Hair follicle dermal papilla cell (primary cell): ENCODE data around the gene HPN. TPM values are rescaled to one million over a fixed set of nuclear protein-coding genes. Genes with fewer than 3 reads are reported as not detected.

Experiments used
- total RNA-seq: library from RNA; depleted of rRNA; stranded (reverse); fragments of >200 nt; gene quantifications from 2 replicates; pipeline ENCODE4 v1.2.3, GENCODE V29; 2012

HPN gene
- total RNA-seq: not detected in 2 replicates

GRCh38 chr19:35041548-35042055, at the start of gene HPN:
Gene HPN, plus strand, starts transcription at chr19:35041721. Its CDS starts 786 bp downstream, at chr19:35042507.

GRCh38 chr19:34999498-35000337, 41.8 kb upstream of the HPN start, which contains the start of gene GRAMD1A:
Gene GRAMD1A, plus strand, starts transcription at chr19:35000323. Its CDS starts 156 bp downstream, at chr19:35000479.

GRCh38 chr19:35030257-35031071, 11.1 kb upstream of the HPN start, which contains the start of gene SCN1B:
Gene SCN1B, plus strand, starts transcription at chr19:35030470. Its CDS starts 351 bp downstream, at chr19:35030821.

GRCh38 chr19:35115177-35115951, 73.8 kb downstream of the HPN start, which contains the start of gene FXYD3:
Gene FXYD3, plus strand, starts transcription at chr19:35115823. Its CDS starts 3,554 bp downstream, at chr19:35119377.

Other genes starting within 250 kb of the HPN start
- gene ZNF30, start 114.8 kb upstream of the HPN start, total RNA-seq: 1.7 and 2.6 TPM in 2 replicates
- gene ZNF792, start 77.5 kb upstream of the HPN start, total RNA-seq: 3.4 and 5.2 TPM in 2 replicates
- 25.6 and 27.1 TPM in 2 replicates for gene GRAMD1A, start 41.4 kb upstream of the HPN start, total RNA-seq
- gene SCN1B, start 11.3 kb upstream of the HPN start, total RNA-seq: 3.1 and 3.4 TPM in 2 replicates
- not detected in 2 replicates for gene FXYD3, start 74.1 kb downstream of the HPN start, total RNA-seq
- 1.2 and 1.3 TPM in 2 replicates for gene LGI4, start 93.3 kb downstream of the HPN start, total RNA-seq
- 0.73 and 2.1 TPM in 2 replicates for gene FXYD1, start 97.1 kb downstream of the HPN start, total RNA-seq
- gene FXYD7, start 101.5 kb downstream of the HPN start, total RNA-seq: not detected in 2 replicates
- gene FXYD5, start 113.0 kb downstream of the HPN start, total RNA-seq: 53.2 and 73.8 TPM in 2 replicates
- not detected in 2 replicates for gene FAM187B, start 187.0 kb downstream of the HPN start, total RNA-seq
- 0.36 and 0.49 TPM in 2 replicates for gene LSR, start 207.3 kb downstream of the HPN start, total RNA-seq
- 64.4 and 64.5 TPM in 2 replicates for gene USF2, start 227.2 kb downstream of the HPN start, total RNA-seq
- under 0.01 TPM in 1 of 2 replicates, not detected in the other for gene HAMP, start 240.8 kb downstream of the HPN start, total RNA-seq